ENCODE measurements around the gene GADD45A.

GADD45A gene

GRCh38 chr1:67711158-67711854 is 26.3 kb downstream of the GADD45A start:
- no peaks in the 10 kb centered on the region for H3F3A ChIP-seq (ENCODE audit: insufficient read depth, low read length)
- H3K9me3 ChIP-seq (replicated peaks; ENCODE audit: insufficient read depth, low read length) = no peaks in the 10 kb centered on the region
- no peaks in the 10 kb centered on the region for H3K27me3 ChIP-seq (replicated peaks; ENCODE audit: insufficient read depth, low read length)
- DNase-seq = no peak
- TF ChIP-seq CTCF (IDR thresholded peaks at IDR 0.05; ENCODE audit: low read length) (no peak), EZH2phosphoT487 (IDR thresholded peaks at IDR 0.05; ENCODE audit: low read length) (no peak), EZH2 (optimal IDR thresholded peaks at IDR 0.05; ENCODE audit: low read depth, low read length) (no peak)
- no peak overlapping the region for H3K4me3 ChIP-seq (ENCODE audit: low read length)
- no peak overlapping the region for H3K4me2 ChIP-seq (ENCODE audit: low read depth, low read length)
- H3K9me2 ChIP-seq (replicated peaks; ENCODE audit: insufficient read depth, low read length) = no peaks in the 10 kb centered on the region
- no peaks in the 10 kb centered on the region for H4K20me1 ChIP-seq (ENCODE audit: insufficient read depth, low read length)
- no peak overlapping the region for H3K27ac ChIP-seq (ENCODE audit: low read length)
- no peaks in the 10 kb centered on the region for H3K4me1 ChIP-seq (ENCODE audit: low read length)
- no peaks in the 10 kb centered on the region for H3K36me3 ChIP-seq (replicated peaks; ENCODE audit: insufficient read depth, low read length)
- H3K9ac ChIP-seq (ENCODE audit: low read length) = no peak overlapping the region
- no peaks in the 10 kb centered on the region for H3K79me2 ChIP-seq (ENCODE audit: low read length)
- H2AFZ ChIP-seq (ENCODE audit: low read length) = no peak overlapping the region

- H3F3A ChIP-seq (ENCODE audit: insufficient read depth, low read length) = no peaks in the 10 kb centered on the region
- no peak overlapping the region for H2AFZ ChIP-seq (ENCODE audit: low read length)
- no peak for DNase-seq
- no peaks in the 10 kb centered on the region for H3K9me2 ChIP-seq (replicated peaks; ENCODE audit: insufficient read depth, low read length)
- no peak for TF ChIP-seq EZH2phosphoT487 (IDR thresholded peaks at IDR 0.05; ENCODE audit: low read length)
- no peak overlapping the region for H3K27ac ChIP-seq (ENCODE audit: low read length)
- no peaks in the 10 kb centered on the region for H3K4me1 ChIP-seq (ENCODE audit: low read length)
- no peaks in the 10 kb centered on the region for H3K9me3 ChIP-seq (replicated peaks; ENCODE audit: insufficient read depth, low read length)
- no peaks in the 10 kb centered on the region for H3K27me3 ChIP-seq (replicated peaks; ENCODE audit: insufficient read depth, low read length)
- no peaks in the 10 kb centered on the region for H4K20me1 ChIP-seq (ENCODE audit: insufficient read depth, low read length)
- H3K36me3 ChIP-seq (replicated peaks; ENCODE audit: insufficient read depth, low read length) = no peaks in the 10 kb centered on the region
- H3K9ac ChIP-seq (ENCODE audit: low read length) = no peak overlapping the region
- H3K79me2 ChIP-seq (ENCODE audit: low read length) = no peaks in the 10 kb centered on the region
- H3K4me3 ChIP-seq (ENCODE audit: low read length) = no peak overlapping the region
- H3K4me2 ChIP-seq (ENCODE audit: low read depth, low read length) = no peak overlapping the region
Observed at GRCh38 chr1:67711855-67712212, 26.8 kb downstream of the GADD45A start.

- Histone ChIP-seq H2AFZ (ENCODE audit: low read length) (no peak overlapping the region), H3F3A (ENCODE audit: insufficient read depth, low read length) (no peaks in the 10 kb centered on the region), H3K4me1 (ENCODE audit: low read length) (no peaks in the 10 kb centered on the region), H3K9me2 (replicated peaks; ENCODE audit: insufficient read depth, low read length) (no peaks in the 10 kb centered on the region), H3K9ac (ENCODE audit: low read length) (no peak overlapping the region), H4K20me1 (ENCODE audit: insufficient read depth, low read length) (no peaks in the 10 kb centered on the region), H3K27ac (ENCODE audit: low read length) (no peak overlapping the region), H3K9me3 (replicated peaks; ENCODE audit: insufficient read depth, low read length) (no peaks in the 10 kb centered on the region), H3K4me3 (ENCODE audit: low read length) (no peak overlapping the region), H3K27me3 (replicated peaks; ENCODE audit: insufficient read depth, low read length) (no peaks in the 10 kb centered on the region), H3K4me2 (ENCODE audit: low read depth, low read length) (no peak overlapping the region), H3K36me3 (replicated peaks; ENCODE audit: insufficient read depth, low read length) (no peaks in the 10 kb centered on the region), H3K79me2 (ENCODE audit: low read length) (no peaks in the 10 kb centered on the region)
- DNase-seq = no peak
- TF ChIP-seq EZH2phosphoT487 (IDR thresholded peaks at IDR 0.05; ENCODE audit: low read length) = no peak
- TF ChIP-seq EZH2 (optimal IDR thresholded peaks at IDR 0.05; ENCODE audit: low read depth, low read length) = no peak
- no peak for TF ChIP-seq CTCF (IDR thresholded peaks at IDR 0.05; ENCODE audit: low read length)
Observed at GRCh38 chr1:67713057-67713846, 28.3 kb downstream of the GADD45A start.

GRCh38 chr1:67715819-67716218 is 30.8 kb downstream of the GADD45A start:
- H2AFZ ChIP-seq (ENCODE audit: low read length) = no peak overlapping the region
- no peak for DNase-seq
- no peak overlapping the region for H3K4me3 ChIP-seq (ENCODE audit: low read length)
- no peaks in the 10 kb centered on the region for H4K20me1 ChIP-seq (ENCODE audit: insufficient read depth, low read length)
- H3K9me3 ChIP-seq (replicated peaks; ENCODE audit: insufficient read depth, low read length) = no peaks in the 10 kb centered on the region
- no peaks in the 10 kb centered on the region for H3K9me2 ChIP-seq (replicated peaks; ENCODE audit: insufficient read depth, low read length)
- no peak overlapping the region for H3K27ac ChIP-seq (ENCODE audit: low read length)
- H3K4me2 ChIP-seq (ENCODE audit: low read depth, low read length) = no peak overlapping the region
- no peaks in the 10 kb centered on the region for H3K27me3 ChIP-seq (replicated peaks; ENCODE audit: insufficient read depth, low read length)
- TF ChIP-seq EZH2 (optimal IDR thresholded peaks at IDR 0.05; ENCODE audit: low read depth, low read length) = no peak
- TF ChIP-seq CTCF (IDR thresholded peaks at IDR 0.05; ENCODE audit: low read length) = no peak
- TF ChIP-seq EZH2phosphoT487 (IDR thresholded peaks at IDR 0.05; ENCODE audit: low read length) = no peak
- no peaks in the 10 kb centered on the region for H3F3A ChIP-seq (ENCODE audit: insufficient read depth, low read length)
- H3K9ac ChIP-seq (ENCODE audit: low read length) = no peak overlapping the region
- no peaks in the 10 kb centered on the region for H3K4me1 ChIP-seq (ENCODE audit: low read length)
- H3K79me2 ChIP-seq (ENCODE audit: low read length) = no peaks in the 10 kb centered on the region
- H3K36me3 ChIP-seq (replicated peaks; ENCODE audit: insufficient read depth, low read length) = no peaks in the 10 kb centered on the region
